Measurements from ENCODE around the gene APH1B.

DNA sequence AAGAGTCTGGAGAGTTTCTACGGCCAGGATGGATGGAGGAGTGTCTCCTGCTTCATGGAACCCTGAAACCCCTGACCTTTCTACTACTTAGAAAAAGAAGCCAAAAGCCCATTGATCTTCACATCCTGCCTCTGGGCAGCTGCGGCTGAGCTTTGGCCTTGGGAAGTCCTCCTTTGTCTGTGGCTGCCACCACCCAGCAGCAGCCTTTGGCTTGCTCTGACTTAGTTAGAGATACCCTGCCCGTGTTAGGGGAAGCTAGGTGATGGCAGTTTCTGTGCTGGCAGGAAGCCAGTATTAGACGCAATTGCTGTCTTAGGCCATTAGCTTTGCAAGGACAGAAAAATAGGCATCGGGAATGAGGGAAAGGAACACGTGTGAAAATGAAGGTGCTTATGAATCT lies 18.8 kb downstream of the APH1B start:
- no peak for TF ChIP-seq POLR2A (IDR thresholded peaks at IDR 0.05; ENCODE audit: low read depth, low read length)
- TF ChIP-seq POLR2AphosphoS5 (IDR thresholded peaks at IDR 0.05; ENCODE audit: low read depth, low read length), result no peak
- no peak for TF ChIP-seq SPI1 (IDR thresholded peaks at IDR 0.05; ENCODE audit: low read depth, low read length)
- no peak for TF ChIP-seq TAF1 (IDR thresholded peaks at IDR 0.05; ENCODE audit: low read depth, low read length)

Data from GM12891 (cell line).